ENCODE data around the gene RBM10.

DNA sequence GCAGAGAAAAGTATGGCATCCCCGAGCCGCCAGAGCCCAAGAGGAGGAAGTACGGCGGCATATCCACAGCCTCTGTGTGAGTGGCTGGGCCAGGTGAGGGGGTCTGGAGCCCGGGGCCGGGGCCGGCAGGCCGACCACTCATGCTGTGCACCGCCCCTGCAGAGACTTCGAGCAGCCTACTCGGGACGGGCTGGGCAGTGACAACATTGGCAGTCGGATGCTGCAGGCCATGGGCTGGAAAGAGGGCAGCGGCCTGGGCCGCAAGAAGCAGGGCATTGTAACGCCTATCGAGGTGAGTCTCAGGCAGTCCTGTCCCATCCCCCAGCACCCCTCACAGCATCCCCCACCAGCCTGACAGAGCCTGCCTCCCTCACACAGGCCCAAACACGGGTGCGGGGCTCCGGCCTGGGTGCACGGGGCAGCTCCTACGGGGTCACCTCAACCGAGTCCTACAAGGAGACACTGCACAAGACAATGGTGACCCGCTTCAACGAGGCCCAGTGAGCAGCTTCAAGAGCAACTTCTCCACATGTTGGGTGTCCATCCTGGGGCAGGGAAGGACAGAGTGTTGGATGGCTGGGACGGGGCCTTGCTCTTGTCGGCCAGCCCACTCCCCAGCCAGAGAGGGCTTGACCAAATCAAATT is 41.2 kb downstream of the RBM10 start:
- TF ChIP-seq, protein P1, sequence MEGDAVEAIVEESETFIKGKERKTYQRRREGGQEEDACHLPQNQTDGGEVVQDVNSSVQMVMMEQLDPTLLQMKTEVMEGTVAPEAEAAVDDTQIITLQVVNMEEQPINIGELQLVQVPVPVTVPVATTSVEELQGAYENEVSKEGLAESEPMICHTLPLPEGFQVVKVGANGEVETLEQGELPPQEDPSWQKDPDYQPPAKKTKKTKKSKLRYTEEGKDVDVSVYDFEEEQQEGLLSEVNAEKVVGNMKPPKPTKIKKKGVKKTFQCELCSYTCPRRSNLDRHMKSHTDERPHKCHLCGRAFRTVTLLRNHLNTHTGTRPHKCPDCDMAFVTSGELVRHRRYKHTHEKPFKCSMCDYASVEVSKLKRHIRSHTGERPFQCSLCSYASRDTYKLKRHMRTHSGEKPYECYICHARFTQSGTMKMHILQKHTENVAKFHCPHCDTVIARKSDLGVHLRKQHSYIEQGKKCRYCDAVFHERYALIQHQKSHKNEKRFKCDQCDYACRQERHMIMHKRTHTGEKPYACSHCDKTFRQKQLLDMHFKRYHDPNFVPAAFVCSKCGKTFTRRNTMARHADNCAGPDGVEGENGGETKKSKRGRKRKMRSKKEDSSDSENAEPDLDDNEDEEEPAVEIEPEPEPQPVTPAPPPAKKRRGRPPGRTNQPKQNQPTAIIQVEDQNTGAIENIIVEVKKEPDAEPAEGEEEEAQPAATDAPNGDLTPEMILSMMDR (IDR thresholded peaks at IDR 0.05; ENCODE audit: insufficient read depth, low read depth, low read length), result no peak
- TF ChIP-seq EZH2 (IDR thresholded peaks at IDR 0.05; ENCODE audit: insufficient read depth, low read length), result no peak

Data from astrocyte (in vitro differentiated cells and primary cell).